ENCODE measurements around the gene SART1.
"Not testable (repeated sequence)": the region's sequence is repeated elsewhere in the genome, so short reads cannot be mapped to it uniquely, and the experiment has no call there.

SART1 gene

GRCh38 chr11:66001942-66002647, 40.6 kb downstream of the SART1 start, which contains the start of the genes BANF1 and EIF1AD:
Gene BANF1 (plus strand): TSS chr11:66002503. CDS start chr11:66003251, 748 bp downstream.
Gene EIF1AD (minus strand): TSS chr11:66002157. CDS start chr11:66000389, 1,768 bp downstream.
- peak; percentile 99 for DNase-seq

- DNase-seq, result no peak
These were observed 41.2 kb downstream of the SART1 start for GRCh38 chr11:66002648-66003225.

GRCh38 chr11:66003291-66003690, 41.8 kb downstream of the SART1 start:
- no peak for DNase-seq

GRCh38 chr11:66004186-66004585, 42.7 kb downstream of the SART1 start:
- DNase-seq, result no peak

GRCh38 chr11:66006134-66006890, 44.8 kb downstream of the SART1 start:
- no peak for DNase-seq

- no peak for DNase-seq
These were observed 45.3 kb downstream of the SART1 start for GRCh38 chr11:66006891-66007176.

- DNase-seq, result no peak
These were observed 45.7 kb downstream of the SART1 start for GRCh38 chr11:66007201-66007634.

GRCh38 chr11:66008095-66008467, 46.5 kb downstream of the SART1 start:
- no peak for DNase-seq

- peak; percentile 42 for DNase-seq
These were observed 47.1 kb downstream of the SART1 start for GRCh38 chr11:66008468-66009101.

- DNase-seq, result not testable (repeated sequence)
These were observed 48.5 kb downstream of the SART1 start for GRCh38 chr11:66010036-66010435.

- DNase-seq, result no peak
These were observed 49.8 kb downstream of the SART1 start for GRCh38 chr11:66011239-66011784.

- DNase-seq, result no peak
These were observed 50.3 kb downstream of the SART1 start, which contains the start of gene CST6 for GRCh38 chr11:66011785-66012303. Gene CST6 (plus strand): TSS chr11:66012008. CDS start chr11:66012045, 37 bp downstream.

GRCh38 chr11:66012371-66012945, 50.9 kb downstream of the SART1 start:
- DNase-seq, result no peak

GRCh38 chr11:66012946-66013761, 51.6 kb downstream of the SART1 start:
- peak; percentile 63 for DNase-seq

GRCh38 chr11:66013762-66014100, 52.2 kb downstream of the SART1 start:
- DNase-seq, result no peak

- peak; percentile 39 for DNase-seq
These were observed 53.4 kb downstream of the SART1 start for GRCh38 chr11:66014804-66015453.

- no peak for DNase-seq
These were observed 53.9 kb downstream of the SART1 start for GRCh38 chr11:66015454-66015881.

GRCh38 chr11:66015936-66016792, 54.6 kb downstream of the SART1 start:
- no peak for DNase-seq

GRCh38 chr11:66016793-66017177, 55.3 kb downstream of the SART1 start:
- DNase-seq, result no peak

- no peak for DNase-seq
These were observed 55.8 kb downstream of the SART1 start for GRCh38 chr11:66017321-66017720.

All from MV-4-11 (cell line).